ENCODE measurements around the gene LNX1.

Gene LNX1

DNA sequence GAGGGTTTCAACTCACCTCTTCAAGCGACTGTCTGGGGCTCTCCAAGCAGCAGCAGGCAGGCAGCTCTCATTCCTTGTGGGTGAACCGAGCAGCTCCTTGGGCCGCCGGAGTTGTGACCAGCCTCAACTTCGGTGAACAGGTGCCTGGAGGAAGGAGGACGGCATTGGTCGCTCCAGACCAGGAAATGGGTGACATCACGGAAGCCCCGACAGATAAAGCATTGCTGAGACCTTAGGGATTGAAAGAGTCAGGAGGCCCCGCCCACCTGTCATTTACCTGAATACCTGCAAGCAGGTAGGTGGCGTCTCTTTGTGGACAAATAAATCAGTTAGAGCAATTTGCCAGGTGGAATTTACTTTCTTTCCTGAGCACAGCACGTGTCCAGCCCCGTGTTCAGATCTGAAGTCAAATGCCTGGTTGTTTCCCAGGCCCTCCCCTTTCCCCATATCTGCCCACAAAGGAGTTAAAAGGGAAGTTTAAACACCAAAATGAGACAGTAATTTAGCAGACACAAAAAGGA, at the start of gene LNX1:
Gene LNX1 (minus strand): TSS at position 115 of the 521 bp plus-strand sequence. CDS start 17,484 bp downstream, outside the sequence.
- DNase-seq (ENCODE audit: low read depth, low spot score), result no peak
- TF ChIP-seq YY1 (IDR thresholded peaks at IDR 0.05; ENCODE audit: insufficient read depth, insufficient read length), result no peak
- TF ChIP-seq ZNF274 (IDR thresholded peaks at IDR 0.05; ENCODE audit: low read depth, low read length), result no peak
- no peak for TF ChIP-seq SUZ12 (IDR thresholded peaks at IDR 0.05; ENCODE audit: extremely low read depth, insufficient read depth, insufficient read length)
- Histone ChIP-seq H3K27me3 (ENCODE audit: insufficient read depth, insufficient read length) (no peaks in the 10 kb centered on the region), H3K4me1 (ENCODE audit: insufficient read depth, insufficient read length) (no peaks in the 10 kb centered on the region), H3K36me3 (ENCODE audit: insufficient read depth, insufficient read length, low read length) (no peaks in the 10 kb centered on the region), H3K4me3 (ENCODE audit: insufficient read length, low read depth) (no peak within 1 kb of the TSS), H3K9me3 (ENCODE audit: insufficient read depth, low read length) (no peaks in the 10 kb centered on the region), H3K9ac (ENCODE audit: insufficient read length, low read depth) (peak within 1 kb of the TSS; percentile 51)

- H3K9me3 ChIP-seq (ENCODE audit: insufficient read depth, low read length), result no peaks in the 10 kb centered on the region
- no peak for DNase-seq (ENCODE audit: low read depth, low spot score)
- no peak overlapping the region for H3K9ac ChIP-seq (ENCODE audit: insufficient read length, low read depth)
- H3K4me3 ChIP-seq (ENCODE audit: insufficient read length, low read depth), result no peak overlapping the region
- TF ChIP-seq ZNF274 (IDR thresholded peaks at IDR 0.05; ENCODE audit: low read depth, low read length), result no peak
- no peak for TF ChIP-seq SUZ12 (IDR thresholded peaks at IDR 0.05; ENCODE audit: extremely low read depth, insufficient read depth, insufficient read length)
- TF ChIP-seq YY1 (IDR thresholded peaks at IDR 0.05; ENCODE audit: insufficient read depth, insufficient read length), result no peak
- H3K27me3 ChIP-seq (ENCODE audit: insufficient read depth, insufficient read length), result no peaks in the 10 kb centered on the region
- H3K4me1 ChIP-seq (ENCODE audit: insufficient read depth, insufficient read length), result no peaks in the 10 kb centered on the region
- H3K36me3 ChIP-seq (ENCODE audit: insufficient read depth, insufficient read length, low read length), result no peaks in the 10 kb centered on the region
These were observed 49.5 kb upstream of the LNX1 start for GRCh38 chr4:53640576-53641453.

GRCh38 chr4:53638919-53639318, 47.6 kb upstream of the LNX1 start:
- no peaks in the 10 kb centered on the region for H3K4me1 ChIP-seq (ENCODE audit: insufficient read depth, insufficient read length)
- TF ChIP-seq SUZ12 (IDR thresholded peaks at IDR 0.05; ENCODE audit: extremely low read depth, insufficient read depth, insufficient read length) (no peak), ZNF274 (IDR thresholded peaks at IDR 0.05; ENCODE audit: low read depth, low read length) (no peak), YY1 (IDR thresholded peaks at IDR 0.05; ENCODE audit: insufficient read depth, insufficient read length) (no peak)
- no peak overlapping the region for H3K4me3 ChIP-seq (ENCODE audit: insufficient read length, low read depth)
- no peak overlapping the region for H3K9ac ChIP-seq (ENCODE audit: insufficient read length, low read depth)
- DNase-seq (ENCODE audit: low read depth, low spot score), result no peak
- H3K9me3 ChIP-seq (ENCODE audit: insufficient read depth, low read length), result no peaks in the 10 kb centered on the region
- no peaks in the 10 kb centered on the region for H3K36me3 ChIP-seq (ENCODE audit: insufficient read depth, insufficient read length, low read length)
- no peaks in the 10 kb centered on the region for H3K27me3 ChIP-seq (ENCODE audit: insufficient read depth, insufficient read length)

GRCh38 chr4:53637348-53637747, 46.1 kb upstream of the LNX1 start:
- TF ChIP-seq ZNF274 (IDR thresholded peaks at IDR 0.05; ENCODE audit: low read depth, low read length), result no peak
- no peak for DNase-seq (ENCODE audit: low read depth, low spot score)
- Histone ChIP-seq H3K4me1 (ENCODE audit: insufficient read depth, insufficient read length) (no peaks in the 10 kb centered on the region), H3K27me3 (ENCODE audit: insufficient read depth, insufficient read length) (no peaks in the 10 kb centered on the region), H3K4me3 (ENCODE audit: insufficient read length, low read depth) (no peak overlapping the region), H3K36me3 (ENCODE audit: insufficient read depth, insufficient read length, low read length) (no peaks in the 10 kb centered on the region), H3K9ac (ENCODE audit: insufficient read length, low read depth) (no peak overlapping the region), H3K9me3 (ENCODE audit: insufficient read depth, low read length) (no peaks in the 10 kb centered on the region)

GRCh38 chr4:53635697-53636483, 44.6 kb upstream of the LNX1 start:
- no peak for DNase-seq (ENCODE audit: low read depth, low spot score)
- Histone ChIP-seq H3K9ac (ENCODE audit: insufficient read length, low read depth) (no peak overlapping the region), H3K4me3 (ENCODE audit: insufficient read length, low read depth) (no peak overlapping the region), H3K4me1 (ENCODE audit: insufficient read depth, insufficient read length) (no peaks in the 10 kb centered on the region), H3K9me3 (ENCODE audit: insufficient read depth, low read length) (no peaks in the 10 kb centered on the region), H3K36me3 (ENCODE audit: insufficient read depth, insufficient read length, low read length) (no peaks in the 10 kb centered on the region), H3K27me3 (ENCODE audit: insufficient read depth, insufficient read length) (no peaks in the 10 kb centered on the region)
- TF ChIP-seq YY1 (IDR thresholded peaks at IDR 0.05; ENCODE audit: insufficient read depth, insufficient read length) (no peak), ZNF274 (IDR thresholded peaks at IDR 0.05; ENCODE audit: low read depth, low read length) (no peak), SUZ12 (IDR thresholded peaks at IDR 0.05; ENCODE audit: extremely low read depth, insufficient read depth, insufficient read length) (no peak)

GRCh38 chr4:53633608-53634007, 42.3 kb upstream of the LNX1 start:
- H3K27me3 ChIP-seq (ENCODE audit: insufficient read depth, insufficient read length), result no peaks in the 10 kb centered on the region
- no peak for DNase-seq (ENCODE audit: low read depth, low spot score)

GRCh38 chr4:53629296-53629695, 38.0 kb upstream of the LNX1 start:
- Histone ChIP-seq H3K9ac (ENCODE audit: insufficient read length, low read depth) (no peak overlapping the region), H3K27me3 (ENCODE audit: insufficient read depth, insufficient read length) (no peaks in the 10 kb centered on the region)

More at GRCh38 chr4:53633608-53634007, 42.3 kb upstream of the LNX1 start:
- no peak overlapping the region for H3K9ac ChIP-seq (ENCODE audit: insufficient read length, low read depth)
- TF ChIP-seq YY1 (IDR thresholded peaks at IDR 0.05; ENCODE audit: insufficient read depth, insufficient read length), result no peak
- no peak for TF ChIP-seq SUZ12 (IDR thresholded peaks at IDR 0.05; ENCODE audit: extremely low read depth, insufficient read depth, insufficient read length)
- TF ChIP-seq ZNF274 (IDR thresholded peaks at IDR 0.05; ENCODE audit: low read depth, low read length), result no peak
- no peak overlapping the region for H3K4me3 ChIP-seq (ENCODE audit: insufficient read length, low read depth)
- H3K36me3 ChIP-seq (ENCODE audit: insufficient read depth, insufficient read length, low read length), result no peaks in the 10 kb centered on the region
- no peaks in the 10 kb centered on the region for H3K9me3 ChIP-seq (ENCODE audit: insufficient read depth, low read length)
- no peaks in the 10 kb centered on the region for H3K4me1 ChIP-seq (ENCODE audit: insufficient read depth, insufficient read length)

More at GRCh38 chr4:53629296-53629695, 38.0 kb upstream of the LNX1 start:
- H3K4me1 ChIP-seq (ENCODE audit: insufficient read depth, insufficient read length), result no peaks in the 10 kb centered on the region
- H3K9me3 ChIP-seq (ENCODE audit: insufficient read depth, low read length), result no peaks in the 10 kb centered on the region
- no peak for TF ChIP-seq ZNF274 (IDR thresholded peaks at IDR 0.05; ENCODE audit: low read depth, low read length)
- TF ChIP-seq YY1 (IDR thresholded peaks at IDR 0.05; ENCODE audit: insufficient read depth, insufficient read length), result no peak
- no peak for TF ChIP-seq SUZ12 (IDR thresholded peaks at IDR 0.05; ENCODE audit: extremely low read depth, insufficient read depth, insufficient read length)
- DNase-seq (ENCODE audit: low read depth, low spot score), result no peak
- no peak overlapping the region for H3K4me3 ChIP-seq (ENCODE audit: insufficient read length, low read depth)
- no peaks in the 10 kb centered on the region for H3K36me3 ChIP-seq (ENCODE audit: insufficient read depth, insufficient read length, low read length)
